ENCODE data around the gene TBX21.

TBX21 gene

DNA sequence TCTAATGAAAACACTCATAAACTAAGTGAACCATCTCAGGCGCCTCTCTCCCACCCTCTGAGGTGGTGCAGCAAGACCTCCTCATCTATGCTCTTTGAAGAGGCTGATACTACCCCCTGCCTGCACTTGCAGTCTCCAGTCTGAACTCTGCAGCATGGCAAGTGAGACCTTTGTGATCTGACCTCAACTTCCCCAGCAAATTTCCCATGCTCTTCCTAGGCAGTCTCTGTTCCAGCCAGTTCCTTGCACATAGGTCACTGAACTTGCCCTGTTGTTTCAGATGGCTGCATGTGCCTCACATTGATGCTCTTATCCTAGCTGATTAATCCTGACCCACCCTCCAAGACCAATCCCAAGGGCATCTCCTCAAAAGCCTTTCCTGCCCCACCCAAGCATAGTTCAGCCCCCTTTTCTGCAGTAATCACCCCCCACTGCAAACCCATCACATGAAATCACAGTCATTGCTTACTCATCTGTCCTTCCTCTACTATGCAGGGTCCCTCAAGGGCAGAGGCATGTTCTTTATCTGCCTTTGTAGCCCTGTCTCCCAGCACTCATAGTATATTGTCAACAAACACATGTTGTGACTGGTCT lies 42.0 kb downstream of the TBX21 start:
- no peak for DNase-seq (ENCODE audit: low read depth)

DNA sequence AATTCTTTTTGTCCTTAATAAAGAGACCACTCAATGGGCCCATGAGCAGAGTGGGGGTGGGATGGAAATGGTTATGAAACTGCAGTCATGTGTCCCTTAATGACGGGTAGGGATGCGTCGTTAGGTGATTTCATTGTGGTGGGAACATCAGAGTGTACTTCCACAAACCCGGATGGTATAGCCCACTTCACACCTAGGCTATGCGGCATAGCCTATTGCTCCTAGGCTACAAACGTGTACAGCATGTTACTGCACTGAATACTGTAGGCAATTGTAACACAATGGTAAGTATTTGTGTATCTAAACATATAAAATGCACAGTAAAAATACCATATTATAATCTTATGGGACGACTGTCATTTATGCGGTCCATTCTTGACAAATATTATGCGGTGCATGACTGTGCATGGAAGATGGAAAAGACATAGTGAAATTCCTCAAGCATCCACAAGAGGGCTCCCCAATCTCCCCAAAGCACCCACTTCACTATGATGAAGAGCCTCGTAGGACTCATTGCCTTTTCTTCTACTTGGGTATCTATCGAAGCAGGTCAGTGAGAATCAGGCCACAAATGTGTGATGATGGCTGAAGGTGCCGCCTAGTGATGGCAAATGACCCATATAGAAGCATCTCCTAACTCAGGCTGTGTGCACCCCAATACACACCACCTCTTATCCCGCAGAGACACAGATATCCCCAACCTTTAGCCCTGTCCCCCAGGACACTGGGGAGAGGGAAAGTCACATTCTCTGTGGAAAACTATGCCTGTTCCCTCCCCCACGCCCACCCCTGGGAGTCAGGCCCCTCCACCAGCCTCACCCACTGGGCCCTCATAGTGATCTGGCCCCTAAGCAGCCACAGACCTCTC lies 43.5 kb downstream of the TBX21 start:
- no peak for DNase-seq (ENCODE audit: low read depth)

DNA sequence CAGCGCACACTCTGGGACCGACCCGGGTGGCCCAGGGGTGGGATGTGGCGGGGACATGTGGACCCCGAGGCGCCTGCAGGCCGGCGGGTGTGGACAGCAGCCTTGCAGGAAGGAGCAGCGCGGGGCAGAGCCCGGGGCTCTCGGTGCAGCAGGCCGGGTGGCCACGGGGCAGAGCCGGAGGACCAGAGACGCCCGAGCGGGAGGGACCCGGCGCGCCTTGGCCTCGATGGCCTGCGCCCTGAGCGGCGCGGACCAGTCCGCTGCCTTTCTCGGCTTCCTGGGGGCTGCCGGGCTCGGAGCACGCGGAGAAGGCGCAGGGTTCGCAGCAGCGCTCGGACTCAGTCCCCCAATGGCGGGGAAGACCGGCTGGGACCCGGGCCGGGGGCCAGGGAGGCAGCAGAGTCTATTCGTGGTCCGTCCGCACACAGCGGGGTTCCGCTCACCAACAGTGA lies 45.2 kb downstream of the TBX21 start:
- DNase-seq (ENCODE audit: low read depth) = no peak

DNA sequence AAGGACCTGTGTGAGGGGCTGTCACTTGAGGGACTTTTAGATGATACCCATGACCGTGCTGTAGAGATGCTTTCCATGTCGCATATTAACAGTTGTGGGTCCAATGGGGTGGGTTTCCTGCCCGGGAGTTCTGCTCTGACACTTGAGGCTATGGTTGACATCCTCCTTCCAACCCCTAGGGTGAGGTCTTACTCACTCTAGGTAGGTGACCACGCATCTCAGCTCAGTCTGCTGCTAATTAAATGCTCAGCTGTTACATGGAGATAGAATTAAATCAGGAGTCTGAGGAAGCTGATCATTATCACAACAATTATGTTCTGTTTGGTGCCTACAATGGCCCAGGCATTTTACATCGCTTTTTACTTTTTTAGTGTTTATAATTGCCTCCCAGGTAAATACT lies 48.4 kb downstream of the TBX21 start:
- DNase-seq (ENCODE audit: low read depth) = no peak

DNA sequence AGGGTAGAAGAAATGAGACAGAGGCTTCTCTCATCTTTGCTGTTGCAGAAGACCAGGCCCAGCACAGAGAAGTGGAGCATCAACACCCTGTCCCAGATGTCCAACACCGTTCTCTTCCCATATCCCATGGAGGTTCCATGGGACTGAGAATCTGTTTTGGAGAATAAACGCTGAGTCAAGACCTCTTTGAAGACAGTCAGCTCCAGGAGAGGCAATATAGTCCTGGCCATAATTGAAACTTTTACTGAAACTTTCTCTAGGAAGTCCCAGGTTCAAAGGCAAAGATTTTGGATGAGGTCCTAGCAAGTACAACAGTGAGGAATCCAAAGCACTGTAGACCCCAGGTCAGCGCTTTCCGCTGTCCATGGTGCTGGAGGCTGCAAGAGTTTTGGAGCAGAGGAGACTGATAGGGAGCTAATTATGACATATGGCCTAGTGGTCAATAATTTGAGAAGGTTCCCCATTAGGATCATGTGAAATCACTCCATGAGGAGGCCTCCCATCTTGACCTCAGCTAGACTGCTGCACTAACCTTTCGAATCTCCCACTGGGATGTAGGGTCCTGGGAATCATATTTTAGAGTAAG lies 52.6 kb downstream of the TBX21 start:
- peak; percentile 24 for DNase-seq (ENCODE audit: low read depth)

DNA sequence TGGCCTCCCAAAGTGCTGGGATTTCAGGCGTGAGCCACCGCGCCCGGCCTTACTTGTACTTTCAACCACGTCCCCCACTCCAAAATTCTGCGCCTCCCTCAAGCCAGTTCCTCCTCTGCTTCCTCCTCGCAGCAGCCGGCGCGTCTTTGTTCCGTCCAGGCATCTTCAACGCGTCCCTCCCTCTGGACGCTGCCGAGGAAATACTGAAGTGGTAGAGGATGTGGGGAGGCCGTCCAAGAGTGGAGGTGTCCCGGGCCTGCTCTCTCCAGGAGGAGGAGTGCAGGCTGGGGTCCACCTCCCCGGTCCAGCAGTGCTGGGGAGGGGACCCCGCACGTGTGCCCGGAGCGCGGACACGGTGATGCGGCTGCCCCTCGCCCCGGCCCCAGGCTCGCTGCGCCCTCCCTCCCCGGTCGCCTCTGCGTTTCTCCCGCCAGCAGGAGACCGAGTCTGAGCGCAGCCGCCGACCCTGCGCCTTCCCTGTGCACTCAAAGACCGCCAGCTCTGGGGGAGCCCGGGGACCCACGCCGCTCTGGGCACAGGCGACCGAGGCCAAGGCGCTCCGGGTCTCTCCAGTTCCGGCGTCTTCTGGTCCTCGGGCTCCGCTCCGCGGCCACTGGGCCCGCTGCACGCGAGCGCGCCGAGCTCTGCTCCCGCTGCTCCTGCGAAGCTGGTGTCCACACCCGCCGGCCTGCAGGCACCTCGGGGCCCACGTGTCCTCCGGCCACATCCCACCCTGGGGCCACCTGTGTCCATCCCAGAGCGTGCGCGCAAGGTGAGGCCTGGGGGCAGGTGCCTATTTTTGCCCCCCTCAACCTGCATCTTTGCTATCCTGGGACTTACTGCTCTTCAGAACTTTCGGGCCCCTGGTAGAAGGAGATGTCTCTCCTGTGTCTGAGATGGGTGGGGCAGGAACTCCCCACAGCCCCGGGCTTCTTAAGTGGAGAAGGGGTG lies 56.9 kb downstream of the TBX21 start:
- peak; percentile 59 for DNase-seq (ENCODE audit: low read depth)

DNA sequence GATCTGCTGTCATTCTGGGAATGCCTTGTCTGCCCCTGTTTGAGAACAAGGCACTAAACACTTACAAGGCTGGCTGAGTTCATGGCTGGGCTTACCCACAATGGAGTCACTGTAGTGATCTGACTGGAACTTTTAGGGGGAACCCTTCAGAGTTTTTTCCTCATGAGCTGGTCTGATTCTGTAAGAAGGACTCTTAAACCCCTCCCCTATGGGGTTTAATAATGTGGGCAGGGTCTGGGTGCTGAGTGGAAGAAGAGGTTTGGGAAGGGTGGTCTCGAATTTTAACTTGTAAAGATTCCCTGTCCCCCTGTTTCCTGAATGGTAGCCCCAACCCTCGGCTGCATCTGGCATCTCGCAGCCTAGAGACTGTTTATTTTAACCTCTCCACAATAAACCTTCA lies 58.0 kb downstream of the TBX21 start:
- DNase-seq (ENCODE audit: low read depth) = no peak

DNA sequence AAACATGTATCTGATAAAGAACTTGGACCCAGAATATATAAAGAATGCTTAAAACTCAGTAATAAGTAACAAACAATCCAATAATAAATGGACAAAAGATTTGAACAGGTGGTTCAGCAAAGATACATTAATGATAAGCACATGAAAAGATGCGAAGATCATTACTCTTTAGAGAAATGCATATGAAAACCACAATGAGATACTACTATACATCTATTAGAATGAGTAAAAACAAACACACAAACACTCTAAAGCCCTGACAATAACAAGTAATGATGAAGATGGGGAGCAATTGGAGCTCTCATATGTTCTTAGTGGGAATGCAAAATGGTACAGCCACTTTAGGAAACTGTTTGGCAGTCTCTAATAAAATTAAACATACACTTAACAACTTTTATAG lies 59.4 kb downstream of the TBX21 start:
- no peak for DNase-seq (ENCODE audit: low read depth)

DNA sequence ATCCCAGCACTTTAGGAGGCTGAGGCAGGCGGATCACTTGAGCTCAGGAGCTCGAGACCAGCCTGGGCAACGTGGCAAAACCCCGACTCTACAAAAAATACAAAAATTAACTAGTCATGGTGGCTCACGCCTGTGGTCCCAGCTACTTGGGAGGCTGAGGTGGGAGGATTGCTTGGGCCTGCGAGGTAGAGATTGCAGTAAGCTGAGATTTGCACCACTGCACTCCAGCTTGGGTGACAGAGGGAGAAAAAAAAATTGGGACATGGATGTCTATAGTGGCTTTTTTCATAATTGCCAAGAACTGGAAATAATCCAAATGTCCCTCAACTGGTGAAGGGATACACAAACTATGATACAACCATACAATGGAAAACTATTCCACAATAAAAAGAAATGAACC lies 59.9 kb downstream of the TBX21 start:
- DNase-seq (ENCODE audit: low read depth) = no peak
